Liver (tissue), 9 donors: ENCODE data around the gene S1PR1. TPM values are rescaled to one million over a fixed set of nuclear protein-coding genes. Genes with fewer than 3 reads are reported as not detected.

ENCODE experiments used
- DNase-seq: peaks from one replicate; pipeline ENCODE4 v3.0.0-alpha.2; 2017; ENCODE audit warnings: low spot score
- H3K27ac ChIP-seq, 2 donors: one replicate each; pipeline ENCODE4 v1.7.0; 2013; ENCODE audit warnings: inconsistent platforms in 2 of 2, low read length in 2 of 2, control low read depth in 1 of 2, low read depth in 1 of 2, mild to moderate bottlenecking in 1 of 2
- H3K27me3 ChIP-seq, 4 donors: one replicate each; pipeline versions ENCODE4 v1.6.1 to v1.7.0; 2013; ENCODE audit warnings: low read length in 3 of 4, inconsistent platforms in 1 of 4, mild to moderate bottlenecking in 1 of 4, moderate library complexity in 1 of 4; ENCODE audit not compliant: control insufficient read depth in 4 of 4, insufficient read depth in 4 of 4
- H3K36me3 ChIP-seq, 4 donors: one replicate each; pipeline versions ENCODE4 v1.6.1 to v1.7.0; 2013; ENCODE audit warnings: low read length in 3 of 4, mild to moderate bottlenecking in 3 of 4, low read depth in 1 of 4, moderate library complexity in 1 of 4; ENCODE audit not compliant: control insufficient read depth in 4 of 4, insufficient read depth in 3 of 4
- H3K4me1 ChIP-seq, 4 donors: one replicate each; pipeline versions ENCODE4 v1.6.1 to v1.7.0; 2013; ENCODE audit warnings: low read length in 3 of 4, mild to moderate bottlenecking in 3 of 4, moderate library complexity in 1 of 4; ENCODE audit not compliant: control insufficient read depth in 4 of 4, insufficient read depth in 4 of 4
- H3K4me3 ChIP-seq, 3 donors: one replicate each; pipeline versions ENCODE4 v1.6.1 to v1.7.0; 2013; ENCODE audit warnings: low read length in 3 of 3, control low read depth in 1 of 3, low read depth in 1 of 3, mild to moderate bottlenecking in 1 of 3
- H3K9ac ChIP-seq, 2 donors: one replicate each; pipeline ENCODE4 v1.7.0; 2013; ENCODE audit warnings: low read length in 2 of 2, mild to moderate bottlenecking in 2 of 2, moderate library complexity in 2 of 2, control low read depth in 1 of 2, low read depth in 1 of 2
- H3K9me3 ChIP-seq, 4 donors: one replicate each; pipeline versions ENCODE4 v1.6.1 to v1.7.0; 2013; ENCODE audit warnings: low read length in 3 of 4; ENCODE audit not compliant: control insufficient read depth in 4 of 4
- ATF3 ChIP-seq: IDR thresholded peaks from 2 replicates; pipeline ENCODE4 v1.6.1; 2016; ENCODE audit warnings: antibody characterized with exemption
- CTCF ChIP-seq: fragments of 150-350 bp; IDR thresholded peaks from 2 replicates; pipeline ENCODE4 v1.5.1; 2017; ENCODE audit warnings: improper control_type of control experiment, low read depth, low read length; ENCODE audit not compliant: missing input control
- EGR1 ChIP-seq, 2 donors: IDR thresholded peaks; 2 replicates each; pipeline ENCODE4 v1.6.1; 2016 to 2018; ENCODE audit warnings: antibody characterized with exemption in 2 of 2, low read depth in 2 of 2
- FOXA1 ChIP-seq: IDR thresholded peaks from 2 replicates; pipeline ENCODE4 v1.6.1; 2016; ENCODE audit warnings: antibody characterized with exemption
- FOXA2 ChIP-seq: IDR thresholded peaks from 2 replicates; pipeline ENCODE4 v1.6.1; 2016; ENCODE audit warnings: antibody characterized with exemption
- GABPA ChIP-seq, 2 donors: IDR thresholded peaks in 1 of 2; conservative IDR thresholded peaks in 1 of 2; 2 replicates each; pipeline ENCODE4 v1.6.1; 2016; ENCODE audit warnings: antibody characterized with exemption in 2 of 2, mild to moderate bottlenecking in 1 of 2, moderate library complexity in 1 of 2
- HNF4A ChIP-seq, 2 donors: conservative IDR thresholded peaks; 2 replicates each; pipeline ENCODE4 v1.6.1; 2016; ENCODE audit warnings: antibody characterized with exemption in 2 of 2, mild to moderate bottlenecking in 2 of 2
- HNF4G ChIP-seq: IDR thresholded peaks from 2 replicates; pipeline ENCODE4 v1.6.1; 2016; ENCODE audit warnings: antibody characterized with exemption
- JUND ChIP-seq, 2 donors: IDR thresholded peaks; 2 replicates each; pipeline ENCODE4 v1.6.1; 2016; ENCODE audit warnings: antibody characterized with exemption in 2 of 2
- MAX ChIP-seq: IDR thresholded peaks from 2 replicates; pipeline ENCODE4 v1.6.1; 2016; ENCODE audit warnings: antibody characterized with exemption
- NR2F2 ChIP-seq: IDR thresholded peaks from 2 replicates; pipeline ENCODE4 v1.6.1; 2016; ENCODE audit warnings: antibody characterized with exemption
- RAD21 ChIP-seq, 2 donors: IDR thresholded peaks; 2 replicates each; pipeline ENCODE4 v1.6.1; 2016; ENCODE audit warnings: antibody characterized with exemption in 2 of 2, mild to moderate bottlenecking in 2 of 2
- RXRA ChIP-seq, 2 donors: IDR thresholded peaks; 2 replicates each; pipeline ENCODE4 v1.6.1; 2017 to 2018; ENCODE audit warnings: antibody characterized with exemption in 2 of 2, mild to moderate bottlenecking in 1 of 2
- SP1 ChIP-seq: IDR thresholded peaks from 2 replicates; pipeline ENCODE4 v1.6.1; 2018; ENCODE audit warnings: antibody characterized with exemption, mild to moderate bottlenecking
- TAF1 ChIP-seq: conservative IDR thresholded peaks from 2 replicates; pipeline ENCODE4 v1.6.1; 2016; ENCODE audit warnings: antibody characterized with exemption, mild to moderate bottlenecking
- YY1 ChIP-seq: IDR thresholded peaks from 2 replicates; pipeline ENCODE4 v1.6.1; 2016; ENCODE audit warnings: antibody characterized with exemption, mild to moderate bottlenecking
- ZBTB33 ChIP-seq: IDR thresholded peaks from 2 replicates; pipeline ENCODE4 v1.6.1; 2016; ENCODE audit warnings: antibody characterized with exemption
- WGBS: extraction: QIAGEN DNeasy Blood & Tissue Kit; methylation state at CpG from one replicate; pipeline ENCODE4 v1.1.7; 2013; 5-methylcytosine and 5-hydroxymethylcytosine counted together
- polyA plus RNA-seq, 2 donors: library from polyadenylated mRNA; stranded (reverse) in 1 of 2; unstranded in 1 of 2; fragments of 200-250 nt in 1 of 2; fragments of >200 nt in 1 of 2; fragmentation: Nextera tagmentation in 1 of 2; extraction: Ambion mirVana in 1 of 2; gene quantifications; one replicate each; pipeline versions ENCODE4 v1.2.1 to v1.2.3, GENCODE V29; 2013 to 2015
- total RNA-seq, 2 donors: library from RNA; depleted of rRNA; stranded (reverse); fragments of >200 nt; gene quantifications; one replicate each; pipeline ENCODE4 v1.2.3, GENCODE V29; 2014
- TF ChIP-seq, protein P1 (sequence below): IDR thresholded peaks from 2 replicates; pipeline ENCODE4 v1.6.1; 2016; ENCODE audit warnings: antibody characterized with exemption, mild to moderate bottlenecking
- donor health status: healthy.
- donor health status: healthy.
- donor health status: healthy.
- donor health status: healthy.
- donor health status: healthy.

S1PR1 gene
- total and polyA plus RNA-seq, 4 donors, result 7.8 to 13.9 (median 11.1) TPM

GRCh38 chr1:101259744-101260148 is 22.9 kb downstream of the S1PR1 start:
- Histone ChIP-seq H3K4me1 (peaks cover 0 to 34% (median 22%) of the 10 kb centered on the region in 4 donors), H3K27ac (no peak overlapping the region), H3K4me3 (no peak overlapping the region), H3K36me3 (no peaks in the 10 kb centered on the region), H3K27me3 (no peaks in the 10 kb centered on the region), H3K9ac (no peak overlapping the region), H3K9me3 (no peaks in the 10 kb centered on the region)
- DNase-seq, result no peak
- TF ChIP-seq TAF1 (no peak), EGR1 (IDR thresholded peaks at IDR 0.05; ENCODE audit: low read depth in 2 of 2) (no peak), FOXA2 (no peak), HNF4G (no peak), ZBTB33 (no peak), YY1 (no peak)

- H3K27ac ChIP-seq, result no peak overlapping the region
- H3K4me1 ChIP-seq, result peaks cover 0 to 36% (median 23%) of the 10 kb centered on the region in 4 donors
- H3K27me3 ChIP-seq, result no peaks in the 10 kb centered on the region
- TF ChIP-seq, protein P1, sequence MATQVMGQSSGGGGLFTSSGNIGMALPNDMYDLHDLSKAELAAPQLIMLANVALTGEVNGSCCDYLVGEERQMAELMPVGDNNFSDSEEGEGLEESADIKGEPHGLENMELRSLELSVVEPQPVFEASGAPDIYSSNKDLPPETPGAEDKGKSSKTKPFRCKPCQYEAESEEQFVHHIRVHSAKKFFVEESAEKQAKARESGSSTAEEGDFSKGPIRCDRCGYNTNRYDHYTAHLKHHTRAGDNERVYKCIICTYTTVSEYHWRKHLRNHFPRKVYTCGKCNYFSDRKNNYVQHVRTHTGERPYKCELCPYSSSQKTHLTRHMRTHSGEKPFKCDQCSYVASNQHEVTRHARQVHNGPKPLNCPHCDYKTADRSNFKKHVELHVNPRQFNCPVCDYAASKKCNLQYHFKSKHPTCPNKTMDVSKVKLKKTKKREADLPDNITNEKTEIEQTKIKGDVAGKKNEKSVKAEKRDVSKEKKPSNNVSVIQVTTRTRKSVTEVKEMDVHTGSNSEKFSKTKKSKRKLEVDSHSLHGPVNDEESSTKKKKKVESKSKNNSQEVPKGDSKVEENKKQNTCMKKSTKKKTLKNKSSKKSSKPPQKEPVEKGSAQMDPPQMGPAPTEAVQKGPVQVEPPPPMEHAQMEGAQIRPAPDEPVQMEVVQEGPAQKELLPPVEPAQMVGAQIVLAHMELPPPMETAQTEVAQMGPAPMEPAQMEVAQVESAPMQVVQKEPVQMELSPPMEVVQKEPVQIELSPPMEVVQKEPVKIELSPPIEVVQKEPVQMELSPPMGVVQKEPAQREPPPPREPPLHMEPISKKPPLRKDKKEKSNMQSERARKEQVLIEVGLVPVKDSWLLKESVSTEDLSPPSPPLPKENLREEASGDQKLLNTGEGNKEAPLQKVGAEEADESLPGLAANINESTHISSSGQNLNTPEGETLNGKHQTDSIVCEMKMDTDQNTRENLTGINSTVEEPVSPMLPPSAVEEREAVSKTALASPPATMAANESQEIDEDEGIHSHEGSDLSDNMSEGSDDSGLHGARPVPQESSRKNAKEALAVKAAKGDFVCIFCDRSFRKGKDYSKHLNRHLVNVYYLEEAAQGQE, result no peak
- TF ChIP-seq RXRA (IDR thresholded peaks at IDR 0.05), result no peak
- TF ChIP-seq ZBTB33, result no peak
- TF ChIP-seq HNF4A (conservative IDR thresholded peaks at IDR 0.05), result no peak
- no peak for TF ChIP-seq YY1
- no peak for TF ChIP-seq CTCF
- no peak for TF ChIP-seq FOXA1
- no peak for TF ChIP-seq FOXA2
- no peak for TF ChIP-seq RAD21 (IDR thresholded peaks at IDR 0.05)
- no peak for TF ChIP-seq JUND (IDR thresholded peaks at IDR 0.05)
- no peak for TF ChIP-seq SP1
- TF ChIP-seq EGR1 (IDR thresholded peaks at IDR 0.05; ENCODE audit: low read depth in 2 of 2), result no peak
- TF ChIP-seq GABPA (IDR thresholded peaks at IDR 0.05 in 1 of 2, conservative IDR thresholded peaks at IDR 0.05 in 1 of 2), result no peak
- TF ChIP-seq ATF3, result no peak
- no peak for TF ChIP-seq NR2F2
- no peak for TF ChIP-seq TAF1
- TF ChIP-seq MAX, result no peak
- no peaks in the 10 kb centered on the region for H3K9me3 ChIP-seq
- no peak overlapping the region for H3K9ac ChIP-seq
- no peak overlapping the region for H3K4me3 ChIP-seq
- WGBS, result 90% methylated on average over 1 of the region's 1 CpG
- H3K36me3 ChIP-seq, result no peaks in the 10 kb centered on the region
- DNase-seq, result no peak
Measured at GRCh38 chr1:101260556-101261350, 23.9 kb downstream of the S1PR1 start.
